Tibial nerve (tissue), 4 donors: ENCODE measurements around the gene RBFOX1. TPM values are rescaled to one million over a fixed set of nuclear protein-coding genes. Genes with fewer than 3 reads are reported as not detected.

Experiments
- DNase-seq, 2 donors: peaks; one replicate each; pipeline ENCODE4 v3.0.0-alpha.2; 2019; ENCODE audit warnings: low spot score in 2 of 2
- H3K27ac ChIP-seq, 4 donors: fragments of 200-600 bp; sonication (generic) in 3 of 4; one replicate each; pipeline ENCODE4 v1.5.1; 2017 to 2019; ENCODE audit warnings: mild to moderate bottlenecking in 1 of 4
- H3K27me3 ChIP-seq, 2 donors: fragments of 200-600 bp; sonication (generic) in 1 of 2; one replicate each; pipeline versions ENCODE4 v1.5.1 to v1.6.0; 2017 to 2019
- H3K36me3 ChIP-seq, 3 donors: fragments of 200-600 bp; sonication (generic); one replicate each; pipeline ENCODE4 v1.5.1; 2018 to 2019
- H3K4me1 ChIP-seq, 4 donors: fragments of 200-600 bp; sonication (generic) in 3 of 4; one replicate each; pipeline ENCODE4 v1.5.1; 2017 to 2019
- H3K4me3 ChIP-seq, 4 donors: fragments of 200-600 bp; sonication (generic) in 3 of 4; one replicate each; pipeline ENCODE4 v1.5.1; 2017 to 2019; ENCODE audit warnings: mild to moderate bottlenecking in 1 of 4, moderate library complexity in 1 of 4
- H3K9me3 ChIP-seq, 4 donors: fragments of 200-600 bp; sonication (generic) in 3 of 4; one replicate each; pipeline ENCODE4 v1.5.1; 2017 to 2019
- EP300 ChIP-seq, 2 donors: sonication (generic); formaldehyde crosslinking; IDR thresholded peaks; one replicate each; pipeline ENCODE4 v1.6.1; 2017; ENCODE audit warnings: antibody characterized with exemption in 2 of 2, mild to moderate bottlenecking in 1 of 2
- POLR2A ChIP-seq, 2 donors: fragments of 450-650 bp; IDR thresholded peaks; one replicate each; pipeline ENCODE4 v1.6.1; 2017; ENCODE audit warnings: antibody characterized with exemption in 2 of 2, mild to moderate bottlenecking in 2 of 2, moderate library complexity in 2 of 2
- WGBS, 2 donors: methylation state at CpG; one replicate each; pipeline ENCODE4 v1.1.5; 2018; 5-methylcytosine and 5-hydroxymethylcytosine counted together
- total RNA-seq, 4 donors: library from RNA; depleted of rRNA; stranded (reverse); fragments of >200 nt; gene quantifications; one replicate each; pipeline ENCODE4 v1.1.0, GENCODE V29; 2016
- TF ChIP-seq, protein P1 (sequence below), 5 experiments: fragments of 200-600 bp in 3 of 5; fragments of 450-650 bp in 2 of 5; sonication (generic) in 3 of 5; IDR thresholded peaks; one replicate each; pipeline ENCODE4 v1.5.1; 2016 to 2019; ENCODE audit warnings: antibody characterized with exemption in 5 of 5, mild to moderate bottlenecking in 3 of 5, moderate library complexity in 2 of 5

RBFOX1 gene
- total RNA-seq, 4 donors from 2014 or later = 0.22 to 2.1 (median 1.3) TPM; not detected in 1

- no peak for TF ChIP-seq POLR2A (IDR thresholded peaks at IDR 0.05)
- Histone ChIP-seq H3K9me3 (no peaks in the 10 kb centered on the region), H3K27ac (no peak overlapping the region), H3K36me3 (no peaks in the 10 kb centered on the region), H3K27me3 (no peaks in the 10 kb centered on the region), H3K4me1 (no peaks in the 10 kb centered on the region), H3K4me3 (no peak overlapping the region)
- 91 to 92% methylated on average over 6 of the region's 6 CpGs for WGBS, 2 donors
- no peak for DNase-seq
Observed at GRCh38 chr16:7420843-7421242, 88.2 kb downstream of the RBFOX1 start.

GRCh38 chr16:7421578-7421977, 88.9 kb downstream of the RBFOX1 start:
- H3K9me3 ChIP-seq = peaks cover 0 to 1% (median 0%) of the 10 kb centered on the region in 4 donors
- no peak overlapping the region for H3K27ac ChIP-seq
- DNase-seq = no peak
- no peaks in the 10 kb centered on the region for H3K36me3 ChIP-seq
- 68 to 75% methylated on average over 5 of the region's 5 CpGs for WGBS, 2 donors
- TF ChIP-seq POLR2A (IDR thresholded peaks at IDR 0.05) (no peak), EP300 (IDR thresholded peaks at IDR 0.05) (no peak)
- TF ChIP-seq, protein P1, sequence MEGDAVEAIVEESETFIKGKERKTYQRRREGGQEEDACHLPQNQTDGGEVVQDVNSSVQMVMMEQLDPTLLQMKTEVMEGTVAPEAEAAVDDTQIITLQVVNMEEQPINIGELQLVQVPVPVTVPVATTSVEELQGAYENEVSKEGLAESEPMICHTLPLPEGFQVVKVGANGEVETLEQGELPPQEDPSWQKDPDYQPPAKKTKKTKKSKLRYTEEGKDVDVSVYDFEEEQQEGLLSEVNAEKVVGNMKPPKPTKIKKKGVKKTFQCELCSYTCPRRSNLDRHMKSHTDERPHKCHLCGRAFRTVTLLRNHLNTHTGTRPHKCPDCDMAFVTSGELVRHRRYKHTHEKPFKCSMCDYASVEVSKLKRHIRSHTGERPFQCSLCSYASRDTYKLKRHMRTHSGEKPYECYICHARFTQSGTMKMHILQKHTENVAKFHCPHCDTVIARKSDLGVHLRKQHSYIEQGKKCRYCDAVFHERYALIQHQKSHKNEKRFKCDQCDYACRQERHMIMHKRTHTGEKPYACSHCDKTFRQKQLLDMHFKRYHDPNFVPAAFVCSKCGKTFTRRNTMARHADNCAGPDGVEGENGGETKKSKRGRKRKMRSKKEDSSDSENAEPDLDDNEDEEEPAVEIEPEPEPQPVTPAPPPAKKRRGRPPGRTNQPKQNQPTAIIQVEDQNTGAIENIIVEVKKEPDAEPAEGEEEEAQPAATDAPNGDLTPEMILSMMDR (IDR thresholded peaks at IDR 0.05) = no peak
- no peak overlapping the region for H3K4me3 ChIP-seq
- H3K27me3 ChIP-seq = no peaks in the 10 kb centered on the region
- H3K4me1 ChIP-seq = no peaks in the 10 kb centered on the region

- DNase-seq = no peak
- no peak for TF ChIP-seq POLR2A (IDR thresholded peaks at IDR 0.05)
- TF ChIP-seq EP300 (IDR thresholded peaks at IDR 0.05) = no peak
- TF ChIP-seq, protein P1 (IDR thresholded peaks at IDR 0.05) = no peak
- Histone ChIP-seq H3K4me1 (no peaks in the 10 kb centered on the region), H3K9me3 (peaks cover 0 to 6% (median 0%) of the 10 kb centered on the region in 4 donors), H3K27me3 (no peaks in the 10 kb centered on the region), H3K27ac (no peak overlapping the region), H3K36me3 (no peaks in the 10 kb centered on the region), H3K4me3 (no peak overlapping the region)
- 72 to 77% methylated on average over 21 of the region's 21 CpGs for WGBS, 2 donors
Observed at GRCh38 chr16:7422036-7422888, 89.6 kb downstream of the RBFOX1 start.

DNA sequence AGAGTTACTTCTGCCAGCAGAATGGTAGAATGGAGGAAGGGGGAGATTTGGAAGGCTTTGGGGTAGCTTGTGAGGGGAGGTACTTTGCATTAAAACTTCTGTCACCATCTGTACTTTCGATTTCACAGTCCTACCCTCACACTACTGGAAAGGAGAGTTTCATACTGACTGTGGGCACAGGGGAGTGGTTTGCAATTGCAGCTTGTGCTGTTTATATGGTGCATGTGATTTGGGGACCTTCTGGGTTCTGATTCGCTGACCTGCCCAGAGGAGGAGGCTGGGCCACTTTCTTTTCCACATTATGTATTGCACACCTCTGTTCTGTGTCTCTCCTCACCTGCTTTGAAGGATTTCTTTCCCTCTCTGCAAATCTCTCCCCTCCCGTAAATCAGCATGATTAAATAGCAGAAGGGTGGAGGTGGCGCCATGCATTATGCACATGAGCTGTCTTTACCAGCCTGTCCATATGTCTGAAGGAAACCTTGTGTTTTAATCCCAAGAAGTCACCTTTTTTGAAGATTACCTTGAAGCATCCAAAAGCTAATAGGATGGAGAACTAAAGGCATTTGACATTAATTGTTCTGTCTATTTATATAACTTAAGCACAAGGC, 90.9 kb downstream of the RBFOX1 start:
- Histone ChIP-seq H3K4me1 (no peaks in the 10 kb centered on the region), H3K4me3 (no peak overlapping the region), H3K36me3 (no peaks in the 10 kb centered on the region), H3K9me3 (peaks cover 0 to 6% (median 0%) of the 10 kb centered on the region in 4 donors), H3K27ac (no peak overlapping the region), H3K27me3 (no peaks in the 10 kb centered on the region)
- WGBS, 2 donors = 56 to 62% methylated on average over 4 of the region's 4 CpGs
- no peak for TF ChIP-seq POLR2A (IDR thresholded peaks at IDR 0.05)
- no peak for TF ChIP-seq EP300 (IDR thresholded peaks at IDR 0.05)
- TF ChIP-seq, protein P1 (IDR thresholded peaks at IDR 0.05) = no peak
- no peak for DNase-seq

GRCh38 chr16:7426161-7426560, 93.5 kb downstream of the RBFOX1 start:
- no peaks in the 10 kb centered on the region for H3K4me1 ChIP-seq
- no peak for DNase-seq
- no peaks in the 10 kb centered on the region for H3K36me3 ChIP-seq
- H3K27ac ChIP-seq = no peak overlapping the region
- peaks cover 0 to 6% (median 0%) of the 10 kb centered on the region in 4 donors for H3K9me3 ChIP-seq
- no peak overlapping the region for H3K4me3 ChIP-seq
- WGBS, 2 donors = 52 to 57% methylated on average over 5 of the region's 5 CpGs
- no peaks in the 10 kb centered on the region for H3K27me3 ChIP-seq
- TF ChIP-seq POLR2A (IDR thresholded peaks at IDR 0.05) (no peak), EP300 (IDR thresholded peaks at IDR 0.05) (no peak)
- TF ChIP-seq, protein P1 (IDR thresholded peaks at IDR 0.05) = no peak
